A673 (cell line): ENCODE results near the gene INTS1.

ENCODE experiments used
- CTCF ChIP-seq: fragments of 300-800, 200-600 bp; sonication (generic); conservative IDR thresholded peaks from 2 replicates; pipeline ENCODE4 v1.5.1; 2017; ENCODE audit warnings: low read depth, mild to moderate bottlenecking, antibody characterized with exemption, low read length, moderate library complexity, mixed read lengths
- EZH2 ChIP-seq: fragments of 200-600 bp; sonication (generic); IDR thresholded peaks from 2 replicates; pipeline ENCODE4 v1.6.1; 2017; ENCODE audit warnings: borderline replicate concordance, low read depth, mild to moderate bottlenecking, mixed read lengths, antibody characterized with exemption, low read length; ENCODE audit not compliant: poor library complexity, severe bottlenecking

GRCh38 chr7:1537535-1538412 lies 33.6 kb upstream of the INTS1 start:
- TF ChIP-seq CTCF (no peak), EZH2 (no peak)
